SK-N-SH treated with all-trans-retinoic acid at 6 μM for 48 hours (cell line): ENCODE measurements around the gene HTR6.

Experiments
- ATAC-seq: fragments of 200-7000 bp; cut with Tn5 transposase; 3 replicates; pipeline ENCODE4 v1.9.1; 2020; ENCODE audit warnings: mild to moderate bottlenecking, moderate library complexity
- ARNTL ChIP-seq: fragments of 450-650 bp; formaldehyde crosslinking; IDR thresholded peaks from 2 replicates; pipeline ENCODE4 v1.5.0; 2020; ENCODE audit warnings: low read depth, mild to moderate bottlenecking, moderate library complexity, borderline replicate concordance
- ESRRG ChIP-seq: fragments of 250-450 bp; sonication (Bioruptor Pico); IDR thresholded peaks from 2 replicates; pipeline ENCODE4 v1.6.1; 2021; ENCODE audit warnings: mild to moderate bottlenecking
- ISL1 ChIP-seq: fragments of 250-450 bp; sonication (Bioruptor Pico); IDR thresholded peaks from 2 replicates; pipeline ENCODE4 v2.1.2; 2022; ENCODE audit warnings: mild to moderate bottlenecking, moderate library complexity
- OSR1 ChIP-seq: fragments of 250-450 bp; sonication (Bioruptor Pico); IDR thresholded peaks from 2 replicates; pipeline ENCODE4 v1.8.0; 2022; ENCODE audit warnings: moderate library complexity, mild to moderate bottlenecking, inconsistent platforms
- PPARA ChIP-seq: fragments of 250-450 bp; sonication (Bioruptor Pico); IDR thresholded peaks from 2 replicates; pipeline ENCODE4 v1.5.0; 2020; ENCODE audit warnings: mild to moderate bottlenecking, borderline replicate concordance
- RARB ChIP-seq: fragments of 250-450 bp; sonication (Bioruptor Pico); IDR thresholded peaks from 2 replicates; pipeline ENCODE4 v1.8.0; 2021; ENCODE audit warnings: mild to moderate bottlenecking, moderate library complexity
- ZC3H10 ChIP-seq: fragments of 250-450 bp; sonication (Bioruptor Pico); IDR thresholded peaks from 2 replicates; pipeline ENCODE4 v1.5.1; 2021; ENCODE audit warnings: mild to moderate bottlenecking, moderate library complexity
- ZFP3 ChIP-seq: fragments of 250-450 bp; sonication (Bioruptor Pico); IDR thresholded peaks from 2 replicates; pipeline ENCODE4 v1.5.0; 2020; ENCODE audit warnings: mild to moderate bottlenecking, moderate library complexity
- ZFP30 ChIP-seq: fragments of 450-650 bp; formaldehyde crosslinking; IDR thresholded peaks from 2 replicates; pipeline ENCODE4 v1.5.0; 2022; ENCODE audit warnings: mild to moderate bottlenecking, moderate library complexity
- TF ChIP-seq, protein P1 (sequence below): fragments of 250-450 bp; sonication (Bioruptor Pico); IDR thresholded peaks from 2 replicates; pipeline ENCODE4 v1.8.0; 2020; ENCODE audit warnings: mild to moderate bottlenecking, moderate library complexity, borderline replicate concordance
- TF ChIP-seq, protein P2 (sequence below): fragments of 250-450 bp; sonication (Bioruptor Pico); IDR thresholded peaks from 2 replicates; pipeline ENCODE4 v1.5.1; 2021; ENCODE audit warnings: mild to moderate bottlenecking, moderate library complexity
- TF ChIP-seq, protein P3 (sequence below): fragments of 250-450 bp; sonication (Bioruptor Pico); IDR thresholded peaks from 2 replicates; pipeline ENCODE4 v1.8.0; 2021; ENCODE audit warnings: low read depth, mild to moderate bottlenecking, moderate library complexity, borderline replicate concordance
- TF ChIP-seq, protein P4 (sequence below): fragments of 250-450 bp; sonication (Bioruptor Pico); IDR thresholded peaks from 2 replicates; pipeline ENCODE4 v1.5.0; 2020; ENCODE audit warnings: mild to moderate bottlenecking, moderate library complexity

HTR6 gene

DNA sequence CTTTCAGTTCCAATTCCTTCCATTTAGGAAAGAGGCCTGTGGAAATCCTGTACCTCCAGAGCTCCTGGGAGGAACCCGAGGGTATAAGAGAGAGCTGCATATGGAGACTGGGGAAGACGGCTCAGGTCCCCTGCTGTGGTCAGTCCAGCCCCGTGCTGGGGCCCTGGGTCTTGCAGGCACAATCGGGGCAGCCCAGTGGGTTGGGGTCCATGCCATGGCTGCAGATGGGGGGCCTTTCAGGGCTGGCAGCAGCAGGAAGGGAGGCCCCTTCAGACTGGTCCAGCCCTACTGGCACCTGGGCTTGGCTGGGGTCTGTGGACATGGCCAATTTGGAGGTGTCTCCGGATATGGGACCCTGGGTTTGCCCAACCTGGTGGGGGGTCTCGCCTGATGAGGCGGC, 18.2 kb downstream of the HTR6 start (continued):
- TF ChIP-seq, protein P1, sequence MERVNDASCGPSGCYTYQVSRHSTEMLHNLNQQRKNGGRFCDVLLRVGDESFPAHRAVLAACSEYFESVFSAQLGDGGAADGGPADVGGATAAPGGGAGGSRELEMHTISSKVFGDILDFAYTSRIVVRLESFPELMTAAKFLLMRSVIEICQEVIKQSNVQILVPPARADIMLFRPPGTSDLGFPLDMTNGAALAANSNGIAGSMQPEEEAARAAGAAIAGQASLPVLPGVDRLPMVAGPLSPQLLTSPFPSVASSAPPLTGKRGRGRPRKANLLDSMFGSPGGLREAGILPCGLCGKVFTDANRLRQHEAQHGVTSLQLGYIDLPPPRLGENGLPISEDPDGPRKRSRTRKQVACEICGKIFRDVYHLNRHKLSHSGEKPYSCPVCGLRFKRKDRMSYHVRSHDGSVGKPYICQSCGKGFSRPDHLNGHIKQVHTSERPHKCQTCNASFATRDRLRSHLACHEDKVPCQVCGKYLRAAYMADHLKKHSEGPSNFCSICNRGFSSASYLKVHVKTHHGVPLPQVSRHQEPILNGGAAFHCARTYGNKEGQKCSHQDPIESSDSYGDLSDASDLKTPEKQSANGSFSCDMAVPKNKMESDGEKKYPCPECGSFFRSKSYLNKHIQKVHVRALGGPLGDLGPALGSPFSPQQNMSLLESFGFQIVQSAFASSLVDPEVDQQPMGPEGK (CRISPR knock-in tag), result no peak
- no peak for TF ChIP-seq PPARA (CRISPR knock-in tag)

DNA sequence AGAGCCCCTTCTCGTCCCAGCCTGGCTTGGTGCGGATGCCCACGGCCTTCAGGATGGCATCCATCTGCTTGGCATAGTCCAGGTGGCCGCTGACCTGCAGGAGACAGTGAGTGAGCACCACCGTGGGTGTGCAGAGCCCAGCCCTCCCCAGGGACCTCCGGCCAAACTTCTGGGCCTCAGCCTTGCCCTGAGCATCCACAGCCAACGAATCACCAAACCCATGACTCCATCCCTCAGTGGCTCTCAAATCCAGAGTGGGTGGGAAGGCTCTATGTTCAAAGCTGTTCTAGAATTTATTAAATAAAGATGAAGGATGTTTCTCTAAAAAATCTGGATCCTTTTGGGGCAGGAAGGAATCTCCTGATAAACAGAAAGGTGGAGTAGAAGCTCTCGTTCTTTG, 18.7 kb downstream of the HTR6 start:
- ATAC-seq, result no peak
- TF ChIP-seq ISL1 (no peak), ZC3H10 (CRISPR knock-in tag) (no peak), OSR1 (CRISPR knock-in tag) (no peak)
- TF ChIP-seq, protein P2, sequence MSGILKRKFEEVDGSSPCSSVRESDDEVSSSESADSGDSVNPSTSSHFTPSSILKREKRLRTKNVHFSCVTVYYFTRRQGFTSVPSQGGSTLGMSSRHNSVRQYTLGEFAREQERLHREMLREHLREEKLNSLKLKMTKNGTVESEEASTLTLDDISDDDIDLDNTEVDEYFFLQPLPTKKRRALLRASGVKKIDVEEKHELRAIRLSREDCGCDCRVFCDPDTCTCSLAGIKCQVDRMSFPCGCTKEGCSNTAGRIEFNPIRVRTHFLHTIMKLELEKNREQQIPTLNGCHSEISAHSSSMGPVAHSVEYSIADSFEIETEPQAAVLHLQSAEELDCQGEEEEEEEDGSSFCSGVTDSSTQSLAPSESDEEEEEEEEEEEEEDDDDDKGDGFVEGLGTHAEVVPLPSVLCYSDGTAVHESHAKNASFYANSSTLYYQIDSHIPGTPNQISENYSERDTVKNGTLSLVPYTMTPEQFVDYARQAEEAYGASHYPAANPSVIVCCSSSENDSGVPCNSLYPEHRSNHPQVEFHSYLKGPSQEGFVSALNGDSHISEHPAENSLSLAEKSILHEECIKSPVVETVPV (CRISPR knock-in tag), result no peak
- TF ChIP-seq, protein P3, sequence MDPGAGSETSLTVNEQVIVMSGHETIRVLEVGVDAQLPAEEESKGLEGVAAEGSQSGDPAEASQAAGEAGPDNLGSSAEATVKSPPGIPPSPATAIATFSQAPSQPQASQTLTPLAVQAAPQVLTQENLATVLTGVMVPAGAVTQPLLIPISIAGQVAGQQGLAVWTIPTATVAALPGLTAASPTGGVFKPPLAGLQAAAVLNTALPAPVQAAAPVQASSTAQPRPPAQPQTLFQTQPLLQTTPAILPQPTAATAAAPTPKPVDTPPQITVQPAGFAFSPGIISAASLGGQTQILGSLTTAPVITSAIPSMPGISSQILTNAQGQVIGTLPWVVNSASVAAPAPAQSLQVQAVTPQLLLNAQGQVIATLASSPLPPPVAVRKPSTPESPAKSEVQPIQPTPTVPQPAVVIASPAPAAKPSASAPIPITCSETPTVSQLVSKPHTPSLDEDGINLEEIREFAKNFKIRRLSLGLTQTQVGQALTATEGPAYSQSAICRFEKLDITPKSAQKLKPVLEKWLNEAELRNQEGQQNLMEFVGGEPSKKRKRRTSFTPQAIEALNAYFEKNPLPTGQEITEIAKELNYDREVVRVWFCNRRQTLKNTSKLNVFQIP (CRISPR knock-in tag), result no peak

DNA sequence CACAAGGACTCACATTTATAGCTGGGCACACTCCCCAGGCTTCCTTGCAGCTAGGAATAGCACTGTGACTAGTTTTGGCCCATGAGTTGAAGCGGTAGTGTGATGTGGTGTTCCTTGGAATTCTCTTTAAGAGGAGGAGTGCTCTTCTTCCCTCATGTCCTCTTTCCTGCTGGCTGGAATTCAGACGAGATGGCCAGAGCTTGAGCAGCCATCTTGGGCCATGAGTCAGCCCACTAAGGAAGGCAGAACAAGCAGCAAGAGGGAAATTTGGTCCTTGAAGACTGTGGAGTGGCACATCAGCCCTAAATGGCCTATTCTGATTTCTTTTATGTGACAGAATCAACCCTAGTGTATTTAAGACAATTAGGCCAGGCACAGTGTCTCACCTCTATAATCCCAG, 20.0 kb downstream of the HTR6 start:
- TF ChIP-seq ZC3H10 (CRISPR knock-in tag) (no peak), ZFP3 (CRISPR knock-in tag) (no peak), ESRRG (CRISPR knock-in tag) (no peak), PPARA (CRISPR knock-in tag) (no peak)
- TF ChIP-seq, protein P2 (CRISPR knock-in tag), result no peak
- ATAC-seq, result no peak

DNA sequence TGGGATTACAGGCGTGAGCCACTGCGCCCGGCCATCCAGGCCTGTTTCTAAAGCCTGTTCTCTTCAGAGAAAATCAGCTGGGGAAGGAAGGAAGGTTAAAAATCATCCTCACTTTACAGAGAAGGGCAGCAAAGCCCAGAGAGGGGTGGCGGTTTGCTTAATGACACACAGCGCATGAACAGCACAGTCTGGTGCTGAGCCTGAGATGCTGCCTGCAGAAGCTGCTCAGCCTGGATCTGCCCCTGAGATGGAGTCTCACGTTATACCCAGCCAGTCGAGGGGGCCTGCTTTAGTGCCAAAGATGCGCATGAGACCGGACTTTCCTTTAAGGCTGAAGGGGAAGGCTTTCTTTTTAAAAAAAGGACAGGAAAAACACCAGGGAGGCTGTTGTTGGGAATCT, 21.3 kb downstream of the HTR6 start:
- TF ChIP-seq ZC3H10 (CRISPR knock-in tag), result no peak
- TF ChIP-seq, protein P3 (CRISPR knock-in tag), result no peak
- no peak for TF ChIP-seq ZFP30
- TF ChIP-seq, protein P4, sequence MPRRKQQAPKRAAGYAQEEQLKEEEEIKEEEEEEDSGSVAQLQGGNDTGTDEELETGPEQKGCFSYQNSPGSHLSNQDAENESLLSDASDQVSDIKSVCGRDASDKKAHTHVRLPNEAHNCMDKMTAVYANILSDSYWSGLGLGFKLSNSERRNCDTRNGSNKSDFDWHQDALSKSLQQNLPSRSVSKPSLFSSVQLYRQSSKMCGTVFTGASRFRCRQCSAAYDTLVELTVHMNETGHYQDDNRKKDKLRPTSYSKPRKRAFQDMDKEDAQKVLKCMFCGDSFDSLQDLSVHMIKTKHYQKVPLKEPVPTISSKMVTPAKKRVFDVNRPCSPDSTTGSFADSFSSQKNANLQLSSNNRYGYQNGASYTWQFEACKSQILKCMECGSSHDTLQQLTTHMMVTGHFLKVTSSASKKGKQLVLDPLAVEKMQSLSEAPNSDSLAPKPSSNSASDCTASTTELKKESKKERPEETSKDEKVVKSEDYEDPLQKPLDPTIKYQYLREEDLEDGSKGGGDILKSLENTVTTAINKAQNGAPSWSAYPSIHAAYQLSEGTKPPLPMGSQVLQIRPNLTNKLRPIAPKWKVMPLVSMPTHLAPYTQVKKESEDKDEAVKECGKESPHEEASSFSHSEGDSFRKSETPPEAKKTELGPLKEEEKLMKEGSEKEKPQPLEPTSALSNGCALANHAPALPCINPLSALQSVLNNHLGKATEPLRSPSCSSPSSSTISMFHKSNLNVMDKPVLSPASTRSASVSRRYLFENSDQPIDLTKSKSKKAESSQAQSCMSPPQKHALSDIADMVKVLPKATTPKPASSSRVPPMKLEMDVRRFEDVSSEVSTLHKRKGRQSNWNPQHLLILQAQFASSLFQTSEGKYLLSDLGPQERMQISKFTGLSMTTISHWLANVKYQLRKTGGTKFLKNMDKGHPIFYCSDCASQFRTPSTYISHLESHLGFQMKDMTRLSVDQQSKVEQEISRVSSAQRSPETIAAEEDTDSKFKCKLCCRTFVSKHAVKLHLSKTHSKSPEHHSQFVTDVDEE (CRISPR knock-in tag), result no peak
- TF ChIP-seq RARB (CRISPR knock-in tag), result no peak
- no peak for TF ChIP-seq PPARA (CRISPR knock-in tag)
- ATAC-seq, result no peak

DNA sequence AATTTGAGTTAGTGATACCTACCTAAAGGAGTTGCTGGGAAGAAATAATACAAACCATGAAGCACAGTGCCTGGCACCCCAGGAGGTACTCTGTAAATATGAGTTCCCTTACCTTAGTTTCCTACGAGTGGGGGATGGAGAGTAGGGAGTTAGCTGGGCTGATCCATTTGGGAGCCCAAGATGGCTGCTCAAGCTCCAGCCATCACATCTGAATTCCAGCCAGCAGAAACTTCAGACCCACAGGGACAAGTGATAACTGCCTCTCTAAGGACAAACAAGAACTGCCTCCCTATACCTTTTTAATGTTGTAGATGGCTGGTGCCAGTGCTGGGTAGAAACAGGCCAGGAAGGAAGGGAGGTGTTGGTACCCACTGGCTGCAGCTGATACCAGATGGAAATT, 22.7 kb downstream of the HTR6 start:
- no peak for ATAC-seq
- TF ChIP-seq ARNTL (CRISPR knock-in tag), result no peak
- TF ChIP-seq ESRRG (CRISPR knock-in tag), result no peak
